Fibroblast of the conjunctiva (primary cell): Measurements from ENCODE around the gene KIF1A.
"Not testable (repeated sequence)": the region's sequence is repeated elsewhere in the genome, so short reads cannot be mapped to it uniquely, and the experiment has no call there.

Experiments
- DNase-seq: peaks from one replicate; pipeline ENCODE4 v3.0.0-alpha.2; 2010; ENCODE audit warnings: low read depth

The KIF1A gene

GRCh38 chr2:240685771-240686371 lies 134.1 kb downstream of the KIF1A start:
- no peak for DNase-seq

DNA sequence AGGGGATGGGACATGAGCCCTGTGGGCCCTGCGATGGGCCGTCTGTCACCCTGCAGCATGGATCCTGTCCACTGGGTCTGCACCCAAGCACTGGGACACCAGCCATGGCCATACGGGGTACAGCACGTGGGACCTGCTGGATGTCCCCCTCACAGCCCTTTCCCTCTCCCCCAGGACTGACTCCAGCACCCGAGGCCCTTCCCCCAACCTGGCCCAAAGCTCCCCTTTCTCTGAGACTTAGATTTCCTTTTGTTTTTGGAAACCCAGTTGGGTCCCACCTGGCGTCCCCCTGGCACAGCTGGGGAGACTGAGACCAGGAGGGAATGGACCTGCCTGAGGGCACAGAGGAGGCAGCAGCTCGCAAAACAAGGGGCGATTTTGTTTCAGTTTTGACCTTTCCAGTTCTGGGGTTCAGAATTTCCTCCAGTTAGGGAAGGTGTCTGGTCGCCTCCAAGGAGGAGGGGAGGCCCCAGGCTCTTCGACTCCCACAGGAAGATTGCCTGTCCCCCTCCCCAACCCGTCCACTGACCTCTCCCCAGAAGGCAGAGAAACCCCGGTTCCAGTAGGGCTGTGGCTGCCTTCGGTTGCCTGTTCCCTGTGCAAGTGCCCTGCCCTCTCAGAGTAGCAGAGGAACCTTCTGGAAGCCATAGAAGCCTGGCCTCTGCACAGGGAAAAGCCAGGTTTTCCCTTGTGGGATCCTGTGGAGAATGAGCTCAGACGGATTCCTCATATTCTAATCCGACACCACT lies 135.9 kb downstream of the KIF1A start:
- not testable (repeated sequence) for DNase-seq

DNA sequence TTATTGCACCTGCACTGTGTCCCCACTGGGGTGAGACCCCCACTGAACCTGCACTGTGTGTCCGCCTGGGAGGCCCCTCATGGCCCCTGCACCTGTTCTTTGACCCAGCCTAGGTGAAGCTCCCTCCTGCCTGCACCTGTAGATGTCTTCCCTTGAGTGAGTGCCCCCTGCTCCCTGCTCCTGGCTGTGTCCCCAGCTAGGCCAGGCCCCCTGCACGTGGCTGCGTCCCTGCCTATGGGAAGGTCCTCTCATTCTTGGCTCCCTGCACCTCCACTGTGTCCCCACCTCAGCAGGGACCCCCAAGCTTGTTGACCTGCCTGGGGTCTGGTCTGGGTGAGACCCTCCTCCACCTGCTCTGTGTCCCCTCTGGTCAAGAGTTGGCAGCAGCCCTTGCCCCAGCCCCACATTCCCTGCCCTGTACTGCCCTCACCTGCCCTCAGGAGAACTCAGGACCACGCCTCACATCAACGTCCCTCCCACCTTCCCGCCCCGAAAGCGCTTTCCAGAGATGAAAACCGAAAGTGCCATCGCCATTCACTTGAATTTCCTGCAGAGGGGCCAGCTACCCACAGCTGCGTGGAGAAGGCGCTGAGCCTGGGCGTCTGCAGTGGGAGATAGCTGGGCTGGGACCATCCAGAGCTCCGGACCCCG lies 136.6 kb downstream of the KIF1A start:
- not testable (repeated sequence) for DNase-seq

GRCh38 chr2:240682431-240683224 lies 137.4 kb downstream of the KIF1A start, which contains the start of gene AQP12B:
TSS of gene AQP12B (minus strand) at chr2:240682885. CDS start at chr2:240682837, 48 bp downstream.
- DNase-seq = not testable (repeated sequence)

DNA sequence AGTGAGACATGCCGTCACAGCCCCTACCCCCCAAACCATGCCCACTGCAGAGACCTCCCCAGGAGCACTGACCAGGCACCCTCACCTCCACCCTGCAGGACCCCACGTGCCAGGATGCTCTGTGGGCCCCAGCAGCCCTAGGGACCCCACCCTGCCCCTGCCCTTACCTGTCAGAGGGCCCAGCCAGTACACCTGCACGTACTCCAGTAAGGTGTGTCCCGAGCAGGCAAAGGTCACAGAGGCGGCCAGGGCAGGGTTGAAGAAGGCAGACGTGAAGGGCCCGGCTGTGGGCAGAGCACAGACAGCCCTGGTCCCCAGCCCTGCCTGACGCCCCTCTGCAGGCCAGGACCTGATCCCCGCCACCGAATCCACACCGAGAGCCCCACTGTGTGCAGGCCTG lies 139.8 kb downstream of the KIF1A start:
- DNase-seq = not testable (repeated sequence)

DNA sequence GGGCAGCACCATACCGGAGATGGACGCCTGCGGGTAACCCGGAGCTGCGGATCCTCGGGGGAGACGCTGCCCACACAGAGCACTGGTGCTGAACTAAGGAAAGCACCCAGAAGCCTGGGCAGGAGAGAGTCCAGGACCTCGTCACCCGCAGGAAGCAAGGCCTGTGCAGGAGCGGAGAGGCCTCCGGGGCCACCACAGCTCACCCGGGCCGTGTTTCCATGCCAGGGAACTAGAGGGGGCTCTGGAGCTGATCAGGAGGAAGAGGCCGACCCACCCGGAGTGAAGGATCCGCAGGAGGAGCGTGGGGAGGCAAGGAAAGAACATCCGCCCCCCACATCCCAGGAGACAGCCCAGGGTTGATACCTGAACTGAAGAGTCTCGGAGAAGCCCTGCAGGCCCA lies 141.1 kb downstream of the KIF1A start:
- not testable (repeated sequence) for DNase-seq

GRCh38 chr2:240678043-240678442 lies 142.0 kb downstream of the KIF1A start:
- not testable (repeated sequence) for DNase-seq

- DNase-seq = not testable (repeated sequence)
These were observed 144.7 kb downstream of the KIF1A start for GRCh38 chr2:240675345-240675744.

DNA sequence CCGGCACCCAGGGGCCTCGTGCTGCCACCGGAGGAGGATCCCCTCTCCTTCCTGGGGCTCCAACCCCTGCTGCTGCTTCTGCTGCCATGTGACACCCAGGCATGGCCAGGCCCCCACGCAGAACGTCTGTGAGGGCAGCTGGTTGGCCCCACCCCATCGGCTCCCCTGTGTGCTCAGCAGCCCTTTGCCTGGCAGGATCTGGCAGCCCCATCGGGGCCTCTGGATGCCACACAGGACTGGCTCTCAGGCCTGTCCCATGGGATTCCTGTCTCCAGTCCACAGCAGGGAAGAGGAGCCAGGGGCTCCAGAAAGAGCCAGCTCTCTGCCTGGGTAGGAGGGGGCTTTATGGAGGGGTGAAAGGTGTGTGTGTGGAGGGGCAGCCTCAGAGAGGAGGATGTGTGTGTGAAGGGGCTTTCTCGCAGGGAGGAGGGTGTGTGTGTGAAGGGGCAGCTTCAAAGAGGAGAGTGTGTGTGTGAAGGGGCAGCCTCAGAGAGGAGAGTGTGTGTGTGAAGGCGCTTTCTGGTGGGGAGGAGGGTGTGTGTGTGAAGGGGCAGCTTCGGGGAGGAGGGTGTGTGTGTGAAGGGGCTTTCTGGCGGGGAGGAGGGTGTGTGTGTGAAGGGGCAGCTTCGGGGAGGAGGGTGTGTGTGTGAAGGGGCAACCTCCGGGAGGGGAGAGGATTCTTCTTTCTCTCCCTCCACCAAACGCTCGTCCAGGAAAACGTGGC lies 145.4 kb downstream of the KIF1A start:
- not testable (repeated sequence) for DNase-seq

- DNase-seq = no peak
These were observed 147.3 kb downstream of the KIF1A start for GRCh38 chr2:240672701-240673190.

GRCh38 chr2:240672076-240672700 lies 147.8 kb downstream of the KIF1A start:
- DNase-seq = no peak

- DNase-seq = no peak
These were observed 149.1 kb downstream of the KIF1A start for GRCh38 chr2:240670950-240671349.

- DNase-seq = no peak
These were observed 149.6 kb downstream of the KIF1A start for GRCh38 chr2:240670402-240670801.

- no peak for DNase-seq
These were observed 155.4 kb downstream of the KIF1A start for GRCh38 chr2:240664622-240665021.
